ENCODE data around the gene KDM3A.

Gene KDM3A, protein sequence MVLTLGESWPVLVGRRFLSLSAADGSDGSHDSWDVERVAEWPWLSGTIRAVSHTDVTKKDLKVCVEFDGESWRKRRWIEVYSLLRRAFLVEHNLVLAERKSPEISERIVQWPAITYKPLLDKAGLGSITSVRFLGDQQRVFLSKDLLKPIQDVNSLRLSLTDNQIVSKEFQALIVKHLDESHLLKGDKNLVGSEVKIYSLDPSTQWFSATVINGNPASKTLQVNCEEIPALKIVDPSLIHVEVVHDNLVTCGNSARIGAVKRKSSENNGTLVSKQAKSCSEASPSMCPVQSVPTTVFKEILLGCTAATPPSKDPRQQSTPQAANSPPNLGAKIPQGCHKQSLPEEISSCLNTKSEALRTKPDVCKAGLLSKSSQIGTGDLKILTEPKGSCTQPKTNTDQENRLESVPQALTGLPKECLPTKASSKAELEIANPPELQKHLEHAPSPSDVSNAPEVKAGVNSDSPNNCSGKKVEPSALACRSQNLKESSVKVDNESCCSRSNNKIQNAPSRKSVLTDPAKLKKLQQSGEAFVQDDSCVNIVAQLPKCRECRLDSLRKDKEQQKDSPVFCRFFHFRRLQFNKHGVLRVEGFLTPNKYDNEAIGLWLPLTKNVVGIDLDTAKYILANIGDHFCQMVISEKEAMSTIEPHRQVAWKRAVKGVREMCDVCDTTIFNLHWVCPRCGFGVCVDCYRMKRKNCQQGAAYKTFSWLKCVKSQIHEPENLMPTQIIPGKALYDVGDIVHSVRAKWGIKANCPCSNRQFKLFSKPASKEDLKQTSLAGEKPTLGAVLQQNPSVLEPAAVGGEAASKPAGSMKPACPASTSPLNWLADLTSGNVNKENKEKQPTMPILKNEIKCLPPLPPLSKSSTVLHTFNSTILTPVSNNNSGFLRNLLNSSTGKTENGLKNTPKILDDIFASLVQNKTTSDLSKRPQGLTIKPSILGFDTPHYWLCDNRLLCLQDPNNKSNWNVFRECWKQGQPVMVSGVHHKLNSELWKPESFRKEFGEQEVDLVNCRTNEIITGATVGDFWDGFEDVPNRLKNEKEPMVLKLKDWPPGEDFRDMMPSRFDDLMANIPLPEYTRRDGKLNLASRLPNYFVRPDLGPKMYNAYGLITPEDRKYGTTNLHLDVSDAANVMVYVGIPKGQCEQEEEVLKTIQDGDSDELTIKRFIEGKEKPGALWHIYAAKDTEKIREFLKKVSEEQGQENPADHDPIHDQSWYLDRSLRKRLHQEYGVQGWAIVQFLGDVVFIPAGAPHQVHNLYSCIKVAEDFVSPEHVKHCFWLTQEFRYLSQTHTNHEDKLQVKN (N-terminal part only)

DNA sequence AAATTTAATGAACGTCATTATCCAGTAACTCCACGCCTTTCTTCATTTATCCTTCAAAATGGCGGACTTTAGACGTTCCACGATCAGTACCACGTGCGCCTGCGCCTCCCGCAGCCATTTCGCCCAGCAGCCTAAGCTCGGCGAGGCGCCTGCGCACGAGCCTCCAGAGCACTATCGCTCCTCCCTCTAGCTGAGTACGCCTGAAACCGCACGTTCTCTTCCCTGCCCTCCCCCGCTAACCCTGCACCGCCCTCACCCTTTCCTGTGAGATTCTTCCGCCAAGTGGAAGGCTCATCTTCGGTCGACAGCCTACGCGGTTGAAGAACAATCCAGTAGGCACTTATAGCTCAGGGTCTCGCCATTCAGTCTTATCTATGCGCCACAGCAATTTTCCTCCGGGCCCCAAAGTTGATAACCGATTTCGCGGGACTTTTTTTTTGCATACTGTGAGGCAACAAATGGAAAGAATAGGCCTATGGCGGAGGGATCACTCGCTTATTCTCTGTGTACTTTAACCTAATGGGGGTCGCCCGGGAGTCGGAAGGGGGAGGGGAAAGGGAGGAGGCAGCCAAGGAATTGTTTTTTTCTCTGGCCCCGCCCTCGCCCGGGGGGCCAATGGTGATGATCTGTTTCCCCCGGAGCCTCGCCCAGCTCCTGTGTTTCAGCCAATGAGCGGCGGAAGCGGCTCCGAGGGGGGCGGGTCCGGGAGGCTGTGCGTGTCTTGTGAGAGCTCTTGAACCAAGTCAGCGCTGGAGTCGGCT, at the start of gene KDM3A:
KDM3A (plus strand) TSS at position 741 of the 761 bp plus-strand sequence. CDS start 677 bp downstream, outside the sequence.
- Mint-ChIP-seq H3K4me3 (peak within 1 kb of the TSS; percentile 96), H3K27ac (peak within 1 kb of the TSS; percentile 100), H3K27me3 (ENCODE audit: low read depth) (peaks cover 10% of the 10 kb centered on the region), H3K36me3 (ENCODE audit: low read depth) (peaks cover 47% of the 10 kb centered on the region), H3K4me1 (ENCODE audit: low read depth) (peaks cover 47% of the 10 kb centered on the region), H3K9me3 (peaks cover 34% of the 10 kb centered on the region)

DNA sequence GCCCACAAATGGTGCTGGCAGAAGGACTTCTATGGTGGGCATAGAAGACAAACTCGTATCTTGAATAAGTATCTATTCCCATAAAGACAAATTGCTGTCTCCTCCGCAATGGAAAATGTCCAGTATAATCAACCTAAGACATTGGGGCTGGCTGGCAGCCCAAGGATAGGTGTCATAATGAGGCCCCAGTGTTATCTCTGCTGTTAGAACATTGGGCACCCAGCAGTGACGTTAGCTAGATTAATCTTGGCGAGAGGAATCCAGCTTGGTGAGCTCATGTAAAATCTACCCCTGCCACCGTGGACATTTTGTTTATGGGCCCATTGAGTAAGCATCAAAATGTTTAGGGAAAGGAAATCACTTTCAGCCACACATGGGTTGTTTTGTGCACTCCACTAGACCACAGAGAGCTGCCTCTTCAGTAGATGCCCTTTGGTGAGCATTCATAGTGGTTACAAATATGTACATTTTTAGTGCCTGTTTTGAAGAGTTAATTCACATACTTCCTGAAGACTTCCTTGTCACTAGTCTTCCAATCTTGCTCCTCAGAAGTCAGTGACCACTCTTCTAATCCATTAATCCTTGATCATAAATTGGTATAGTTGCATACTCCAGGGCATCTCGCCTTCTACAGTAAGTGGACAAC, 48.2 kb upstream of the KDM3A start:
- H3K4me3 Mint-ChIP-seq, result no peak overlapping the region
- no peaks in the 10 kb centered on the region for H3K36me3 Mint-ChIP-seq (ENCODE audit: low read depth)
- H3K9me3 Mint-ChIP-seq, result peaks cover 15% of the 10 kb centered on the region
- H3K27me3 Mint-ChIP-seq (ENCODE audit: low read depth), result no peaks in the 10 kb centered on the region
- peaks cover 10% of the 10 kb centered on the region for H3K4me1 Mint-ChIP-seq (ENCODE audit: low read depth)
- no peak overlapping the region for H3K27ac Mint-ChIP-seq

DNA sequence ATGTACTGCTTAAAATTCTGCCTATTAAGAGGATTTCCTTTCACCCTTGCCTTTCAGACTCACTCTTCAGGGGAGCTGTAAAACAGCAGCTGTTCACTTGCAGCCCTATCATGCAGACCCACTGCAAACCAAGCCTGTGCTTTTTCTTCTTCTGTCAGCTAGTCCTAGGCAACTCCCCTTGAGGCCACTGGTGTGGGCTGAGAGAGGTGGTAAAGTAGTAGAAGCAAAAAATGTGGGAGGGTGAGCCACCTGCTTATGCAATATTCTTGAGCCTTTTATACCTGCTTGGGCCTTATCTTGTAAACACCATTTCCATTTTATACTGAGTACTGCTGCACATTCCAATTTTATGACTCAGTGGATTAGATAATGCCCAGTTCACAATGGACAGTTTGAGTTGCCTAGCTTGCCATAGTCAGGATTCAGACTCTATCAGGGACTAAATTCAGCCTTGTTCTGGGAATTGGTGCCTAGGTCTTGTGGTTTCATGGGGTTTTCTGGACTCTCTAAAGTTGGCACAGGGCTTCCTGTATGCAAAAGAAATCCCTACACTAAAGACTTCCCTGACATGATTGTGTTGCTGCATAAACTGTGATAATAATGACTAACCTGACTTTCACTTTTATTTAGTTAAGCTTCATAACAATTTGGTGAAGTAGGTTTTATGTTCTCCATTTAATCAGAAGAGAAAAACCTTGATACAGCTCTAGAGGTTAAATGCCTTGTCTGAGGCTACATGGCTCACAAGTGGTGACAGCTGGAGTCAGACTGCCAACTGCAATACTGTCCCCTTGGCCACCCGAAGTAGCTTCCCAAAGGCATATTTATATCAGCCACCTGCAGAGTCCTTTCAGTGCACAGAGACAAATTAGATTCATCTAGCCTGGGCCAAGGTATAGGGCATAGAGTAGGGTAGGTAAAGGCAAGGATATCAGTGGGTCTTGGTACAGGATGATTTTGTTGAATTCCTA, 47.4 kb upstream of the KDM3A start:
- H3K4me3 Mint-ChIP-seq, result no peak overlapping the region
- no peak overlapping the region for H3K27ac Mint-ChIP-seq
- H3K9me3 Mint-ChIP-seq, result peaks cover 15% of the 10 kb centered on the region
- H3K36me3 Mint-ChIP-seq (ENCODE audit: low read depth), result no peaks in the 10 kb centered on the region
- H3K4me1 Mint-ChIP-seq (ENCODE audit: low read depth), result peaks cover 10% of the 10 kb centered on the region
- peaks cover 2% of the 10 kb centered on the region for H3K27me3 Mint-ChIP-seq (ENCODE audit: low read depth)

DNA sequence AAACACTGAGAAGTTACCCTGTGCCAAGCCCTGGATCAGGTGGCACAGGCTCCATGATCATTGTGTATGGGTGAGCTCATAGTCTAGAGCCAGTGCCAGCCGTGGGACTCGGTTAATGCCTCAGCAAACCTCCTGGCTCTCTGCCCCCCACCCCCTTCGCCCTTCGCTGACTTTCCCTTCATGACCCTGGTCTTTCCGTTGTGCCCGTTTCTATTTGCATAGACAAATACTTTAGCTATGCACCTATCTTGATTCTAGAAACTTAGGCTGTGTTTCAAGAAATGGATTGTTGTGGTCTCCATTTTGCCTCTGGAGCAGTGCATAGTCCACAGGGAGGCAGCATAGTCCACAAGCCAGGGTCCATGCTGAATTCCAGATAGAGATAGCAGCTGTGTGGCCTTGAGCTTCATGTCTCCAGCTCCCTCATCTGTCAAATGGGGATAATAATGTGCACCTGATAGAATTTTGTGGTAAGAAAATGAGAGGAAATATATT, 44.8 kb upstream of the KDM3A start:
- Mint-ChIP-seq H3K27me3 (ENCODE audit: low read depth) (peaks cover 6% of the 10 kb centered on the region), H3K9me3 (peaks cover 10% of the 10 kb centered on the region), H3K4me3 (no peak overlapping the region), H3K36me3 (ENCODE audit: low read depth) (no peaks in the 10 kb centered on the region), H3K27ac (no peak overlapping the region), H3K4me1 (ENCODE audit: low read depth) (peaks cover 10% of the 10 kb centered on the region)

DNA sequence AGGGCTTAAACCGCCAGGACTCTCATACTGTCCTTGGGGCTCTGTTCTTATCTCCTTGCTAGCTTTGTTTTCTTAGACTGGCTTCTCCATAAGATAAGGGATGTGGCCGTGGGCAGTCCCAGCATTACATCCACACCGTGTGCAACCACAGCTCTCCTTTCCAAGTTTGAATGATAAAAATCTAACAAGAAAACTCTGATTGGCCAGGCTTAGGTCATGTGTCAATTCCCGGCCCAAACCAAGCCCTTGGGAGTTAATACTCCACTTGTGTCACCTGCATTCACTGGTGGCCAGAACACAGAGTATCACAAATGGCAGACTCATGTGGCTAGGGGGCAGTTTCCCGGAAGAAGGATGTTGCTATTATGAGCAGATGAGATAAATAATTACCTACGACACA, 43.2 kb upstream of the KDM3A start:
- Mint-ChIP-seq H3K36me3 (ENCODE audit: low read depth) (no peaks in the 10 kb centered on the region), H3K27me3 (ENCODE audit: low read depth) (peaks cover 6% of the 10 kb centered on the region), H3K4me3 (no peak overlapping the region), H3K9me3 (no peaks in the 10 kb centered on the region), H3K27ac (no peak overlapping the region), H3K4me1 (ENCODE audit: low read depth) (peaks cover 10% of the 10 kb centered on the region)

DNA sequence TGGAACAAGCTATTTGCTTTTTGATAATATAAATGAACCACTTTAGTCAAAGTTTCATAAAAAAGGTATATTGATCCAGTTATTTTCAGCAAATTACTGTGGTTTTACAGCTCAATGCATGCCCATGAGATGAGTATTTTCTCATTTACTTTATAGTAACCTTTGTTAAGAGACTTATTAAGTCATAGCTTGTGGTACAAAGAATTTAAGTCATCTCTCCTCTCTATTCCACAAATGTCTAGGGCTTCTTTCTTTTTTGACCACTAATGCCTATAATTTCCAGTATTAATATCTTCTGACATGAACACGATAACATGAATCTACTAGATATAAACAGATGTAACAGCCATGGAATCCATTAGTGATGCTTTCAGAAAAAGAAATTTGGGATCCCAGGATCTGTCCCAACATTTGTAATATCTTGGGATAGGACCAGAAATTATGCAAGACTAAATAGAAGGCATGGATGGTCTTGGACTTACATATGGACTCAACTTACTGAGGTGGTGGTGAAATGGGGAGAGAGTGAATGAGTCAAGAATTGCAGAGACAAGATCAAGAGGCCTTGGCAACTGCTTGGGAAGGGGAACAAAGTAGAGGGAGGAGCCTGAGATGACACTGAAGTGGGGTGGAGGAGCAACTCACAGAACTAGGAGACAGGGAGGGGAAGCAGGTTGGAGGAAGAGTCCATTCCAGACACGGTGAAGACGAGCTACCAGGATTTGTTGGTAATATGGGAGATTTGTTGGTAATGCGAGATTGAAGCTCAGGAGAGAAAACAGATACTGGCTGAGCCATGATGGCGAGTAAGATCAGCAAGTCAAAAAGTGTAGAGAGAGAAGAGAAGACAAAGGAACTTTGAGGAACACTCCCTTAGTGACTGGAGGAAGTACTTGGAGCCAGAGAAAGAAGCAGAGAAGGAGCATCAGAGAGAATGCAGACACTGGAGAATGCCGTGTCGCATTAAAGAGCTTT, 42.4 kb upstream of the KDM3A start:
- Mint-ChIP-seq H3K36me3 (ENCODE audit: low read depth) (no peaks in the 10 kb centered on the region), H3K27me3 (ENCODE audit: low read depth) (peaks cover 6% of the 10 kb centered on the region), H3K9me3 (no peaks in the 10 kb centered on the region), H3K27ac (no peak overlapping the region), H3K4me3 (no peak overlapping the region), H3K4me1 (ENCODE audit: low read depth) (peaks cover 5% of the 10 kb centered on the region)

DNA sequence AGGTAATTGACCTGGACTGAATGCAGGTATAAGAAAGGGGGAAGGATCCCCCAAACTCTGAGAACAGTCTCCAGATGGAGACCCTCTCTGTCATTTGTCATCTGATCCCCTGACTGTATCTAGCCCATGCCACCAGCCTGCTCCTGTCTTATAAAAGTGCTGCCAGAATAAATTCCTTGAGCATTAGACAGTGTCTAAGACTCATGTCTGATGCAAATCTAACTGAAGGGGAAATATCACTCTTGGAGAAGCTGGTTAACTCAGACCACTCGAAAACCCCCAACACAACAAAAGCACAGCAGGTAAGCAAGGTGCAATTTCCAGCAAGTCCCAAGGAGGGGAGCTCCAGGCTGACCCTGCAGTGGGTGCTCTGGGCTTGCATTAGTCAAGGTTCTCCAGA, 40.9 kb upstream of the KDM3A start:
- Mint-ChIP-seq H3K9me3 (no peaks in the 10 kb centered on the region), H3K4me3 (no peak overlapping the region), H3K27me3 (ENCODE audit: low read depth) (peaks cover 6% of the 10 kb centered on the region), H3K4me1 (ENCODE audit: low read depth) (no peaks in the 10 kb centered on the region), H3K36me3 (ENCODE audit: low read depth) (no peaks in the 10 kb centered on the region), H3K27ac (no peak overlapping the region)

DNA sequence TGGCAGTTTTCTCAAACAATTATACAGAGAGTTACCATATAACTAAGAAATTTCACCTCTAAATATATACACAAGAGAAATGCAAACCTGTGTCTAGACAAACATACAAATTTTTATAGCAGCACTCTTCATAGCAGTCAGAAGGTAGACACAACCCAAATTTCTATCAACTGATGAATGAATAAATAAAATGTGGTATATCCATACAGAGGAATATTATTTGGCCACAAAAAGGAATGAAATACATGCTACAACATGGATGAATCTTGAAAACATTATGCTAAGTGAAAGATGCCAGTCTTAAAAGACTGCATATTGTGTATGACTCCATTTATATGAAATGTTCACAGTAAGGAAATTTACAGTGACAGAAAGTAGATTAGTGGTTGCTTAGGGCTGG, 30.6 kb upstream of the KDM3A start:
- Mint-ChIP-seq H3K36me3 (ENCODE audit: low read depth) (no peaks in the 10 kb centered on the region), H3K9me3 (peaks cover 3% of the 10 kb centered on the region), H3K27me3 (ENCODE audit: low read depth) (peaks cover 29% of the 10 kb centered on the region), H3K4me1 (ENCODE audit: low read depth) (peaks cover 2% of the 10 kb centered on the region), H3K4me3 (no peak overlapping the region), H3K27ac (no peak overlapping the region)

DNA sequence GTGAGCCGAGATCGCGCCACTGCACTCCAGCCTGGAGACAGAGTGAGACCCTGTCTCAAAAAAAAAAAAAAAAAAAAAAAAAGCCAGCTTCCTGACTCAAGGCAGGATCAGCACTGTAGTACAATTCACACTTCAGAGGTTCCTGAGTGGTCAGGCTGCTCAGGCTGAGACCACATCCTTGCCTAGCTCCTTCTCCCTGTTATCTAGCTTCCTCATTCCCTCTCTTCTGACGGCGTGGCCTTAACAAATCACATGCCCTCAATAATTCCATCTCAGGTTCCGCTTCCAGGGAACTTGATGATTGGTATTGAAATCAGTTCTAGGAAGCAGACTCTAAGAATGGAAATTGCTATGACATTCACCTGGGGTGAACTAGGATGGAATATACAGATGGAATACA, 29.8 kb upstream of the KDM3A start:
- Mint-ChIP-seq H3K4me1 (ENCODE audit: low read depth) (peaks cover 2% of the 10 kb centered on the region), H3K36me3 (ENCODE audit: low read depth) (no peaks in the 10 kb centered on the region), H3K9me3 (peaks cover 3% of the 10 kb centered on the region), H3K27me3 (ENCODE audit: low read depth) (peaks cover 33% of the 10 kb centered on the region), H3K27ac (no peak overlapping the region), H3K4me3 (no peak overlapping the region)

DNA sequence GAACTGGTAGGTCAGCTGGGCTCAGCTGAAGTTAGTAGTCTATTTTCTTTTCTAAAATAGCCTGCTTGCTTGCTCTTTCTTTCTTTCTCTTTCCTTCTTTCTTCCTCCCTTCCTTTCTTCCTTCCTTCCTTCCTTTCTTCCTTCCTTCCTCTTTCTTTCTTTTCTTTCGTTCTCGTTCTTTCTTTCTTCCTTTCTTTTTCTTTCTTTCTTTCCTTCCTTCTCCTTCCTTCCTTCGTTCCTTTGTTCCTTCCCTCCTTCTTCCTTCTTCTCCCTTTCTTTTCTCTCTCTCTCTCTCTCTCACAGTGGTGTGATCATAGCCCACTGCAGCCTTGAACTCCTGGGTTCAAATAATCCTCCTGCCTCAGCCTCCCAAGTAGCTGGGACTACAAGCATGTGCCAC, 29.2 kb upstream of the KDM3A start:
- no peak overlapping the region for H3K4me3 Mint-ChIP-seq
- H3K36me3 Mint-ChIP-seq (ENCODE audit: low read depth), result no peaks in the 10 kb centered on the region
- H3K27ac Mint-ChIP-seq, result no peak overlapping the region
- no peaks in the 10 kb centered on the region for H3K4me1 Mint-ChIP-seq (ENCODE audit: low read depth)
- peaks cover 32% of the 10 kb centered on the region for H3K27me3 Mint-ChIP-seq (ENCODE audit: low read depth)
- H3K9me3 Mint-ChIP-seq, result peaks cover 3% of the 10 kb centered on the region

DNA sequence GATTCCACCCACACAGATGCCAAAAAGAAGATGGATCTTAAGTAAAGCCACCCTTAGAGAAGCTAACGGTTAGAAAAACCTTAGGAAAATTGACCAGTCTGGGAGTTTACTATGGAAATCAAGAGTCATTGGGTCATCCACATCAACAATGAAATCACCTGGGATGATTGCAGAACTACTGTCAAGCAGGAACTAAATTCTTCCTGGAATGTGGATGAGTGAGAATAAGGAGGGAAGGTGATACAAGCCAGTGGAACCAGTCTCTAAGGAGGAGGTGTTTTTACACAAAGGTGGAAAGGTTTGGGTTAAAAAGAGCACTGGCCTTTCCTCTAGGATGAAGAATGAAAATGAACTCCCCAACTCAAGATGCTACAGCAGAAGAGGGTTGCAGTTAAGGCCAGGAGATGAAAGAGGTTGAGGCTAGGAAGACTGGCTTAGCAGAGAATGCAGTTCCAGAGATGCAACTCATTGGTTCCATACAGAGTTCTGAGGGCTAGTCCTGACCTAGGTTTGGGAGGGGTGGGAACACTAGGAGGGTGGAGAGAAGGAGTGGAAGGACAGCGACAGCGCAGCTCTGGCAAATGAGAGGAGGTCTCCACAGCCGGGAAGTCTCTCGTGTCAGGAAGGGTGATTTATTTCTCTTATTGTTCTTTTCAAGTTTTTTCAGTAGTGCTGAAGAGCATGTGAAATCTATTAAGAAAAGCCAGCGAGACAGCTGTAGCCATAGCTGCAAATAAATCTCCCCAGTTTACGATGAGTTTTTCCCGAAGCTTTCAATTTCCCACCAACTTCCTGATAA, 27.7 kb upstream of the KDM3A start:
- Mint-ChIP-seq H3K27me3 (ENCODE audit: low read depth) (peaks cover 34% of the 10 kb centered on the region), H3K9me3 (peaks cover 7% of the 10 kb centered on the region), H3K36me3 (ENCODE audit: low read depth) (no peaks in the 10 kb centered on the region), H3K4me3 (no peak overlapping the region), H3K4me1 (ENCODE audit: low read depth) (peaks cover 2% of the 10 kb centered on the region), H3K27ac (no peak overlapping the region)

All from T-helper 1 cell treated with Interleukin-12 subunit alpha and Interleukin-12 subunit beta and Interleukin-4 antibody, amounts not matched to agents 30 μg/mL and 1 μg/mL, for 36 hours (primary cell).